HG03025 (cell line): ENCODE measurements around the gene SLC6A12.

Source experiments
- ATAC-seq: cut with Tn5 transposase; IDR thresholded peaks from one replicate; pipeline ENCODE4 v1.9.1; 2021; ENCODE audit warnings: mild to moderate bottlenecking, moderate library complexity; ENCODE audit not compliant: unreplicated experiment, low FRiP score

Gene SLC6A12

GRCh38 chr12:168763-169525 is 45.0 kb downstream of the SLC6A12 start:
- ATAC-seq: no peak

- ATAC-seq: no peak
These were observed 45.9 kb downstream of the SLC6A12 start for GRCh38 chr12:167959-168600.

- no peak for ATAC-seq
These were observed 47.4 kb downstream of the SLC6A12 start for GRCh38 chr12:166425-167075.

- no peak for ATAC-seq
These were observed 48.0 kb downstream of the SLC6A12 start for GRCh38 chr12:165862-166368.

GRCh38 chr12:164207-164606 is 49.8 kb downstream of the SLC6A12 start:
- ATAC-seq: no peak

- ATAC-seq: no peak
These were observed 50.5 kb downstream of the SLC6A12 start for GRCh38 chr12:163406-163986.

- no peak for ATAC-seq
These were observed 51.3 kb downstream of the SLC6A12 start for GRCh38 chr12:162467-163307.

GRCh38 chr12:161823-162222 is 52.1 kb downstream of the SLC6A12 start:
- no peak for ATAC-seq

GRCh38 chr12:160858-161257 is 53.1 kb downstream of the SLC6A12 start:
- ATAC-seq: no peak

GRCh38 chr12:159156-159782 is 54.7 kb downstream of the SLC6A12 start:
- ATAC-seq: no peak

- no peak for ATAC-seq
These were observed 56.3 kb downstream of the SLC6A12 start for GRCh38 chr12:157644-158043.

- no peak for ATAC-seq
These were observed 57.0 kb downstream of the SLC6A12 start for GRCh38 chr12:156945-157344.

- ATAC-seq: no peak
These were observed 58.3 kb downstream of the SLC6A12 start for GRCh38 chr12:155646-156045.

GRCh38 chr12:155006-155405 is 59.0 kb downstream of the SLC6A12 start:
- no peak for ATAC-seq

- no peak for ATAC-seq
These were observed 59.9 kb downstream of the SLC6A12 start for GRCh38 chr12:154058-154457.

GRCh38 chr12:153080-153746 is 60.7 kb downstream of the SLC6A12 start:
- ATAC-seq: no peak

GRCh38 chr12:152440-152839 is 61.5 kb downstream of the SLC6A12 start:
- ATAC-seq: no peak

GRCh38 chr12:151579-151978 is 62.4 kb downstream of the SLC6A12 start:
- ATAC-seq: no peak
